Measurements from ENCODE around the gene MRPL54.
A peak's percentile ranks its signal among the peaks of the same experiment; 100 is the strongest.

MRPL54 gene

GRCh38 chr19:3803986-3804385, 41.5 kb downstream of the MRPL54 start:
- DNase-seq (ENCODE audit: low read depth) = no peak
- no peak for TF ChIP-seq CTCF (IDR thresholded peaks at IDR 0.05; ENCODE audit: control insufficient read depth, extremely low read depth, insufficient read depth)
- no peak overlapping the region for H3K4me3 ChIP-seq (ENCODE audit: low read depth, low read length)

- TF ChIP-seq CTCF (IDR thresholded peaks at IDR 0.05; ENCODE audit: control insufficient read depth, extremely low read depth, insufficient read depth) = no peak
- DNase-seq (ENCODE audit: low read depth) = no peak
- H3K4me3 ChIP-seq (ENCODE audit: low read depth, low read length) = no peak overlapping the region
Observed at GRCh38 chr19:3804429-3804828, 41.9 kb downstream of the MRPL54 start.

GRCh38 chr19:3805859-3806258, 43.4 kb downstream of the MRPL54 start:
- no peak for DNase-seq (ENCODE audit: low read depth)
- H3K4me3 ChIP-seq (ENCODE audit: low read depth, low read length) = no peak overlapping the region
- TF ChIP-seq CTCF (IDR thresholded peaks at IDR 0.05; ENCODE audit: control insufficient read depth, extremely low read depth, insufficient read depth) = no peak

GRCh38 chr19:3807131-3807480, 44.6 kb downstream of the MRPL54 start:
- H3K4me3 ChIP-seq (ENCODE audit: low read depth, low read length) = no peak overlapping the region
- TF ChIP-seq CTCF (IDR thresholded peaks at IDR 0.05; ENCODE audit: control insufficient read depth, extremely low read depth, insufficient read depth) = no peak
- DNase-seq (ENCODE audit: low read depth) = no peak

- no peak for DNase-seq (ENCODE audit: low read depth)
- no peak overlapping the region for H3K4me3 ChIP-seq (ENCODE audit: low read depth, low read length)
- TF ChIP-seq CTCF (IDR thresholded peaks at IDR 0.05; ENCODE audit: control insufficient read depth, extremely low read depth, insufficient read depth) = no peak
Observed at GRCh38 chr19:3807574-3808354, 45.3 kb downstream of the MRPL54 start.

DNA sequence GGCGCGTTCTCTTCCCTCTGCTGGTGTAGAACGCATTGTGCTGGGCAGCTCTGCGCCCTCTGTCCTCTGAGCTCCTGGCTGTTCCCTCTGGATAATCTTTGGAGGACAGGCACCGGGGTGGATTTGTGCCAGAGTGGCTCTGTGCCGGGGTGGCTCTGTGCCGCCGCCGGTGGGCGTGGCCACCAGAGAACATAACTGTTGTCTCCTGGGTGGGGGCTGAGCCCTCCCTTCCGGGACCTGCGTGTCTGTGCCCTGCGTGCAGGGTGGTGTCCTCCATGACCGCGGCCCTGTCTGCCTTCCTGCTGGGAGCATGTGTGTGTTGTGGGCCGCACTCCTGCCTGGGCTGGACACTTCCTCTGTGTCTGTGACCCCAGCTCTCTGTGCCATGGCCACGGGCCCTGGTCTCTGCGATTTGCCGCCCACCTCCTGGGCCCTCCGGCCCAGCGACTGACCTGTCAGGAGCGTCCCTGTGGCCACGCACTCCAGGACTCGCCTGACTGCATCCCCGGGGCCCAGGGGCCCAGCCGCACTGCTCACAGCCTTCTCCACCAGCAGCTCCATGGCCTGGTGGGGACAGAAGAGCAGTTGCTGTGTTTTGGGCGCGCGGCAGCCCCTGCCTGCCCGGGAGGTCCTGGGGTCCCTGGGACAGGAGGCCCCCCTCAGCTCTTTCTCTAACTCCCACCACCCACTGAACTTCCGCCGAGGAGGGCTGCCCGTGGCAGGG, 46.1 kb downstream of the MRPL54 start:
- no peak overlapping the region for H3K4me3 ChIP-seq (ENCODE audit: low read depth, low read length)
- DNase-seq (ENCODE audit: low read depth) = peak; percentile 7
- TF ChIP-seq CTCF (IDR thresholded peaks at IDR 0.05; ENCODE audit: control insufficient read depth, extremely low read depth, insufficient read depth) = no peak
